Endodermal cell (in vitro differentiated cells): ENCODE results near the gene PAF1. TPM values are rescaled to one million over a fixed set of nuclear protein-coding genes. Genes with fewer than 3 reads are reported as not detected.

Source experiments
- DNase-seq: peaks from one replicate; pipeline ENCODE4 v3.0.0-alpha.2; 2017
- H3K27ac ChIP-seq: 2 replicates; pipeline ENCODE4 v1.5.1; 2013; ENCODE audit warnings: mild to moderate bottlenecking, low read depth, low read length, moderate library complexity
- H3K27me3 ChIP-seq: 2 replicates; pipeline ENCODE4 v1.6.1; 2013; ENCODE audit warnings: mild to moderate bottlenecking, low read length, moderate library complexity; ENCODE audit not compliant: insufficient read depth, control insufficient read depth, poor library complexity, severe bottlenecking
- H3K36me3 ChIP-seq: 2 replicates; pipeline ENCODE4 v1.7.0; 2013; ENCODE audit warnings: mild to moderate bottlenecking, low read length, moderate library complexity; ENCODE audit not compliant: control insufficient read depth, insufficient read depth
- H3K4me1 ChIP-seq: one replicate; pipeline ENCODE4 v1.7.0; 2013; ENCODE audit warnings: low read length; ENCODE audit not compliant: control insufficient read depth, insufficient read depth
- H3K4me3 ChIP-seq: 2 replicates; pipeline ENCODE4 v1.5.1; 2013; ENCODE audit warnings: mild to moderate bottlenecking, low read length, moderate library complexity
- H3K9ac ChIP-seq: 2 replicates; pipeline ENCODE4 v1.6.1; 2013; ENCODE audit warnings: mild to moderate bottlenecking, low read length, moderate library complexity; ENCODE audit not compliant: poor library complexity, severe bottlenecking; ENCODE audit errors: extremely low read depth
- H3K9me3 ChIP-seq: 2 replicates; pipeline ENCODE4 v1.6.1; 2013; ENCODE audit warnings: mild to moderate bottlenecking, low read length, moderate library complexity; ENCODE audit not compliant: control insufficient read depth
- H3K27ac Mint-ChIP-seq: 2 replicates; pipeline ENCODE4 v1.8.0; 2020; ENCODE audit warnings: mixed read lengths
- H3K27me3 Mint-ChIP-seq: 2 replicates; pipeline ENCODE4 v1.8.0; 2021; ENCODE audit warnings: mild to moderate bottlenecking, mixed read lengths; ENCODE audit not compliant: insufficient read depth
- H3K36me3 Mint-ChIP-seq: 2 replicates; pipeline ENCODE4 v1.8.0; 2020; ENCODE audit warnings: low read depth, mixed read lengths
- H3K4me1 Mint-ChIP-seq: 2 replicates; pipeline ENCODE4 v1.8.0; 2020; ENCODE audit warnings: mixed read lengths
- H3K4me3 Mint-ChIP-seq: 2 replicates; pipeline ENCODE4 v1.8.0; 2020; ENCODE audit warnings: mild to moderate bottlenecking, moderate library complexity, mixed read lengths
- H3K9me3 Mint-ChIP-seq: 2 replicates; pipeline ENCODE4 v1.8.0; 2020; ENCODE audit warnings: mild to moderate bottlenecking, mixed read lengths
- WGBS, 2 experiments: methylation state at CpG; one replicate each; pipeline versions ENCODE4 v1.1.5 to v1.1.7; 2013; ENCODE audit warnings: missing lambda C conversion rate in 2 of 2, mixed read lengths in 1 of 2; ENCODE audit not compliant: insufficient coverage in 1 of 2, insufficient read length in 1 of 2; 5-methylcytosine and 5-hydroxymethylcytosine counted together
- total RNA-seq, 2 donors: library from RNA; stranded (reverse); fragmentation: NEBNext Ultra II Directional in 1 of 2; extraction: Animal tissue kit (Norgen Biotek cat#: 25700) in 1 of 2; gene quantifications; 2 replicates in 1 of 2; 3 replicates in 1 of 2; pipeline ENCODE4 v1.2.1, GENCODE V29; 2021
- TF ChIP-seq, protein P1 (sequence below): fragments of 200-600 bp; sonication (generic); conservative IDR thresholded peaks from 2 replicates; pipeline ENCODE4 v1.5.0; 2021; ENCODE audit warnings: antibody characterized with exemption, mild to moderate bottlenecking

Gene PAF1
- total RNA-seq, 2 donors from 2014 or later: 28.4 to 28.8 TPM

DNA sequence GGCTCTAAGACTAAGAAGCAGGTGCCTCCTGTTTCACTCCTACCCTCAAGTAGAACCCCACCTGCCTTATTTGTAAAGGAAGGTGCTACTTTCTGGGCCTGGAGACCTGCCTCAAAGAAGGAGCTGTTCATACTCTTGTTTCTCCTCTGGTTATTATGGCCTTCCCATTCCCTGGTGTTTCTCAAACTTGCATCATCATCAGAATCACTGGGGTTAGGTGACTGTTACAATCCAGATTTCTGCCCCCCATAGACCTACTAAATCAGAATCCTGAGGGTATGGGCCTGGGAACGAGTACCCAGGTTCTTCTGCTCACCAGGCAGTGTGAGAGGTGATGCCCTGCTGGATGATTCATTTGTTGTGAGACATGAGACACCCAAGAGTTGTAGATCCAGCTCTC lies 30.3 kb downstream of the PAF1 start:
- H3K4me1 ChIP-seq: no peaks in the 10 kb centered on the region
- Mint-ChIP-seq H3K27ac (no peak overlapping the region), H3K4me3 (no peak overlapping the region), H3K36me3 (peaks cover 82% of the 10 kb centered on the region), H3K27me3 (no peaks in the 10 kb centered on the region), H3K4me1 (no peaks in the 10 kb centered on the region), H3K9me3 (no peaks in the 10 kb centered on the region)
- no peak overlapping the region for H3K4me3 ChIP-seq
- TF ChIP-seq, protein P1, sequence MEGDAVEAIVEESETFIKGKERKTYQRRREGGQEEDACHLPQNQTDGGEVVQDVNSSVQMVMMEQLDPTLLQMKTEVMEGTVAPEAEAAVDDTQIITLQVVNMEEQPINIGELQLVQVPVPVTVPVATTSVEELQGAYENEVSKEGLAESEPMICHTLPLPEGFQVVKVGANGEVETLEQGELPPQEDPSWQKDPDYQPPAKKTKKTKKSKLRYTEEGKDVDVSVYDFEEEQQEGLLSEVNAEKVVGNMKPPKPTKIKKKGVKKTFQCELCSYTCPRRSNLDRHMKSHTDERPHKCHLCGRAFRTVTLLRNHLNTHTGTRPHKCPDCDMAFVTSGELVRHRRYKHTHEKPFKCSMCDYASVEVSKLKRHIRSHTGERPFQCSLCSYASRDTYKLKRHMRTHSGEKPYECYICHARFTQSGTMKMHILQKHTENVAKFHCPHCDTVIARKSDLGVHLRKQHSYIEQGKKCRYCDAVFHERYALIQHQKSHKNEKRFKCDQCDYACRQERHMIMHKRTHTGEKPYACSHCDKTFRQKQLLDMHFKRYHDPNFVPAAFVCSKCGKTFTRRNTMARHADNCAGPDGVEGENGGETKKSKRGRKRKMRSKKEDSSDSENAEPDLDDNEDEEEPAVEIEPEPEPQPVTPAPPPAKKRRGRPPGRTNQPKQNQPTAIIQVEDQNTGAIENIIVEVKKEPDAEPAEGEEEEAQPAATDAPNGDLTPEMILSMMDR: no peak
- H3K9me3 ChIP-seq: no peaks in the 10 kb centered on the region
- no peak for DNase-seq
- 83 to 100% methylated on average over 1 of the region's 1 CpG for WGBS, 2 experiments
- peaks cover 82% of the 10 kb centered on the region for H3K36me3 ChIP-seq
- H3K27ac ChIP-seq: no peak overlapping the region
- H3K27me3 ChIP-seq: no peaks in the 10 kb centered on the region
- H3K9ac ChIP-seq: no peak overlapping the region

DNA sequence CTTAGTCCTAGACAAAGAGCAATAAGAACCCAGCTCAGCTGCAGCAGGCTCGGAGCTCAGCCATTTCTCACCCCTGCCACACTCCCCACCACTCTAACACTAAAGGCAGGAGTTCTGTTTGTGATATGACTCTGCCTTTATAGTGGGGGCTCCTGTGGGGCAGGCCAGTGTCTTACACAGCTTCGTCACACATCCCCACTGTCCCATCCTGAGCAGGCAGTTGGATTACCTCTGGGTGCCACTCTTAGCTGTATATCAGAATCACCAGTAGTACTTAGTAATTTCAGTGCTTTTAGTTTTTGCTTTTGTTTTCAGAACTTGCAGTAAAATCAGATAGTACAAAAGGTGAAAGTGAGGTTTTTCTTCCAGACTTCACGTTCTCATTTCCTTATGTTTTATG lies 31.9 kb downstream of the PAF1 start:
- H3K27me3 ChIP-seq: no peaks in the 10 kb centered on the region
- WGBS, 2 experiments: 97% methylated on average over 3 of the region's 3 CpGs; no CpG with 5 or more reads in 1 of the 2 experiments
- Mint-ChIP-seq H3K4me1 (no peaks in the 10 kb centered on the region), H3K9me3 (no peaks in the 10 kb centered on the region), H3K4me3 (no peak overlapping the region), H3K27me3 (no peaks in the 10 kb centered on the region), H3K36me3 (peaks cover 84% of the 10 kb centered on the region), H3K27ac (no peak overlapping the region)
- DNase-seq: no peak
- no peak overlapping the region for H3K4me3 ChIP-seq
- no peaks in the 10 kb centered on the region for H3K4me1 ChIP-seq
- no peak overlapping the region for H3K9ac ChIP-seq
- no peaks in the 10 kb centered on the region for H3K9me3 ChIP-seq
- H3K36me3 ChIP-seq: peaks cover 89% of the 10 kb centered on the region
- no peak overlapping the region for H3K27ac ChIP-seq
- TF ChIP-seq, protein P1: no peak

DNA sequence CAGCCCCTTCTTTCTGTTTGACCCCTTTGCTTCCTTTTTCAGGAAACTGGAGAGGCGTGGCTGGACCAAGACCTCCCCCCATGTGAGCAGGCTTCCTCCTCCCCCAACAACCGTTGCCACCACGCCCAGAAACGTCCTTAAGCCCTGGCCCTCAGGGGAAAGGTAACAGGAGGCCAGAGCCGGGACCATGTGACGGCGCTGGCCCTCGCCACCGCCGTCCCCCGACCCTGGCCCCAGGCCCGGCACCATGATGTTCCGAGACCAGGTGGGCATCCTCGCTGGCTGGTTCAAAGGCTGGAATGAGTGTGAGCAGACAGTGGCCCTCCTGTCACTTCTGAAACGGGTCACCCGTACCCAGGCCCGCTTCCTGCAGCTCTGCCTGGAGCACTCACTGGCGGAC lies 34.3 kb downstream of the PAF1 start:
- no peak overlapping the region for H3K4me3 ChIP-seq
- no peak for DNase-seq

More for the DNA sequence above, 34.3 kb downstream of the PAF1 start:
- no peak overlapping the region for H3K27ac Mint-ChIP-seq
- no peaks in the 10 kb centered on the region for H3K27me3 Mint-ChIP-seq
- Histone ChIP-seq H3K9me3 (no peaks in the 10 kb centered on the region), H3K27ac (no peak overlapping the region), H3K27me3 (no peaks in the 10 kb centered on the region), H3K4me1 (peaks cover 3% of the 10 kb centered on the region), H3K9ac (no peak overlapping the region), H3K36me3 (peaks cover 85% of the 10 kb centered on the region)
- no peaks in the 10 kb centered on the region for H3K9me3 Mint-ChIP-seq
- no peak overlapping the region for H3K4me3 Mint-ChIP-seq
- H3K4me1 Mint-ChIP-seq: no peaks in the 10 kb centered on the region
- TF ChIP-seq, protein P1: no peak
- H3K36me3 Mint-ChIP-seq: peaks cover 79% of the 10 kb centered on the region
- 95 to 98% methylated on average over 14 to 18 of the region's 18 CpGs for WGBS, 2 experiments
